Left colon (tissue), 2 donors: ENCODE measurements around the gene RBM20. TPM values are rescaled to one million over a fixed set of nuclear protein-coding genes. Genes with fewer than 3 reads are reported as not detected.
"Not testable (repeated sequence)": the region's sequence is repeated elsewhere in the genome, so short reads cannot be mapped to it uniquely, and the experiment has no call there.

Experiments
- ATAC-seq: fragments of 200-7000 bp; cut with Tn5 transposase; one replicate; pipeline ENCODE4 v1.9.1; 2020; ENCODE audit warnings: mild to moderate bottlenecking, moderate library complexity
- DNase-seq, 2 donors: peaks; one replicate each; pipeline ENCODE4 v3.0.0-alpha.2; 2020
- intact Hi-C, 2 donors: fragments of 100-400 bp; cut with DNase I in 1 of 2; cut with micrococcal nuclease in 1 of 2; formaldehyde crosslinking; loops; one replicate each; pipeline versions ENCODE4 v1.11.2 to v1.14.0; 2022; cut with DNase I, micrococcal nuclease
- total RNA-seq, 2 donors: library from RNA; stranded (reverse); fragmentation: NEBNext Ultra II Directional; extraction: Animal tissue kit (Norgen Biotek cat#: 25700); gene quantifications; one replicate each; pipeline ENCODE4 v1.2.1, GENCODE V29; 2021
- donor health status: DM: no; HTN: no; CAD: no.
- donor health status: DM: yes; HTN: yes; CAD: no.

Gene RBM20
- total RNA-seq, 2 donors from 2014 or later = 0.92 to 1.9 TPM

GRCh38 chr10:110714356-110714755 is 70.2 kb downstream of the RBM20 start:
- ATAC-seq = no peak
- DNase-seq = no peak
- intact Hi-C loops = no loop called here

- no peak for DNase-seq
- ATAC-seq = no peak
- intact Hi-C loops = no loop called here
Observed at GRCh38 chr10:110717781-110718589, 73.8 kb downstream of the RBM20 start.

GRCh38 chr10:110721406-110722038 is 77.4 kb downstream of the RBM20 start:
- no peak for DNase-seq
- intact Hi-C loops = no loop called here
- no peak for ATAC-seq

- ATAC-seq (no peak), DNase-seq (no peak)
- intact Hi-C loops = no loop called here
Observed at GRCh38 chr10:110723224-110723891, 79.2 kb downstream of the RBM20 start.

- ATAC-seq = no peak
- no peak for DNase-seq
- intact Hi-C loops = no loop called here
Observed at GRCh38 chr10:110724116-110724921, 80.2 kb downstream of the RBM20 start.

GRCh38 chr10:110724937-110725336 is 80.8 kb downstream of the RBM20 start:
- intact Hi-C loops = no loop called here
- ATAC-seq = peak; percentile 24

GRCh38 chr10:110725801-110726630 is 81.9 kb downstream of the RBM20 start:
- DNase-seq (no peak), ATAC-seq (no peak)
- intact Hi-C loops = no loop called here

More at GRCh38 chr10:110724937-110725336, 80.8 kb downstream of the RBM20 start:
- DNase-seq = no peak

- ATAC-seq, DNase-seq, intact Hi-C loops: not testable (repeated sequence)
Observed at GRCh38 chr10:110727785-110728184, 83.6 kb downstream of the RBM20 start.

GRCh38 chr10:110730345-110731050 is 86.4 kb downstream of the RBM20 start:
- intact Hi-C loops = no loop called here
- ATAC-seq = peak; percentile 65
- DNase-seq = no peak

GRCh38 chr10:110733218-110733952 is 89.2 kb downstream of the RBM20 start:
- intact Hi-C loops = no loop called here
- DNase-seq = no peak
- ATAC-seq = no peak

- ATAC-seq (no peak), DNase-seq (no peak)
- intact Hi-C loops = no loop called here
Observed at GRCh38 chr10:110735620-110736027, 91.5 kb downstream of the RBM20 start.

- intact Hi-C loops = no loop called here
- no peak for DNase-seq
- no peak for ATAC-seq
Observed at GRCh38 chr10:110737886-110738634, 93.9 kb downstream of the RBM20 start.

- intact Hi-C loops = loop anchor here in 1 of 2 donors (10.0 kb wide), 1 partner anchor 155 kb away; no protein-coding TSS in a partner anchor
- DNase-seq (no peak), ATAC-seq (peak; percentile 22)
Observed at GRCh38 chr10:110739811-110740271, 95.7 kb downstream of the RBM20 start.

- intact Hi-C loops = loop anchor here in 1 of 2 donors (10.0 kb wide), 1 partner anchor 152 kb away; no protein-coding TSS in a partner anchor
- no peak for ATAC-seq
- no peak for DNase-seq
Observed at GRCh38 chr10:110742801-110743200, 98.7 kb downstream of the RBM20 start.

GRCh38 chr10:110744782-110745181 is 100.6 kb downstream of the RBM20 start:
- ATAC-seq (no peak), DNase-seq (no peak)
- intact Hi-C loops = loop anchor here (5.0 to 10.0 kb wide), 2 partner anchors 148 to 150 kb away; no protein-coding TSS in a partner anchor
